H1 (cell line): ENCODE results near the gene BCL2L1.

Source experiments
- CEBPB ChIP-seq: IDR thresholded peaks from 2 replicates; pipeline ENCODE4 v1.6.1; 2012; ENCODE audit warnings: low read depth, low read length
- EZH2 ChIP-seq: fragments of 200-600 bp; sonication (generic); IDR thresholded peaks from 2 replicates; pipeline ENCODE4 v1.7.1; 2012; ENCODE audit warnings: low read depth, mild to moderate bottlenecking, moderate library complexity, low read length, inconsistent platforms; ENCODE audit not compliant: severe bottlenecking
- POLR2AphosphoS5 ChIP-seq: IDR thresholded peaks from 2 replicates; pipeline ENCODE4 v1.6.1; 2011; ENCODE audit warnings: low read depth, low read length
- RAD21 ChIP-seq, 2 experiments: IDR thresholded peaks in 1 of 2; conservative IDR thresholded peaks in 1 of 2; 2 replicates each; pipeline ENCODE4 v1.6.1; 2011; ENCODE audit warnings: low read depth in 2 of 2, low read length in 2 of 2, improper control_type of control experiment in 1 of 2, inconsistent platforms in 1 of 2, mild to moderate bottlenecking in 1 of 2, moderate library complexity in 1 of 2
- SP1 ChIP-seq: IDR thresholded peaks from 2 replicates; pipeline ENCODE4 v1.6.1; 2011; ENCODE audit warnings: low read depth, low read length
- TF ChIP-seq, protein P1 (sequence below), 3 experiments: IDR thresholded peaks; 1 replicate in 2 of 3; 2 replicates in 1 of 3; pipeline versions ENCODE4 v1.5.1 to v1.6.1; 2011; ENCODE audit warnings: low read length in 3 of 3, mild to moderate bottlenecking in 3 of 3, inconsistent platforms in 2 of 3, low read depth in 1 of 3, moderate library complexity in 1 of 3; ENCODE audit not compliant: insufficient read depth in 1 of 3; ENCODE audit errors: control extremely low read depth in 1 of 3
- TF ChIP-seq, protein P2 (sequence below): IDR thresholded peaks from 2 replicates; pipeline ENCODE4 v1.6.1; 2011; ENCODE audit warnings: low read depth, mild to moderate bottlenecking, low read length; ENCODE audit not compliant: insufficient read depth

DNA sequence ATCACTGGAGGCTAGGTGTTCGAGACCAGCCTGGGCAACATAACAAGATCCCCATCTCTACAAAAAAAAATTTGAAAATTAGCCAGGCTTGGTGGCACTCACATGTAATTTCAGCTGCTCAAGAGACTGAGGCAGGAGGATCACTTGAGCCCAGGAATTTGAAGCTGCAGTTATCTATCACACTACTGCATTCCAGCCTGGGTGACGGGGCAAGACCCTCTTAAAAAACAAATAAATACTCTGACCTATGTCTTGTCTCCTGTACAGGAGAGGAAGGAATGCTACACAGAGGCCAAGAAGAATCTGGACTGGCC is 59.2 kb downstream of the BCL2L1 start:
- TF ChIP-seq SP1 (no peak), CEBPB (no peak), POLR2AphosphoS5 (no peak), EZH2 (no peak), RAD21 (IDR thresholded peaks at IDR 0.05 in 1 of 2, conservative IDR thresholded peaks at IDR 0.05 in 1 of 2; ENCODE audit: low read depth in 2 of 2, low read length in 2 of 2) (no peak)
- TF ChIP-seq, protein P1, sequence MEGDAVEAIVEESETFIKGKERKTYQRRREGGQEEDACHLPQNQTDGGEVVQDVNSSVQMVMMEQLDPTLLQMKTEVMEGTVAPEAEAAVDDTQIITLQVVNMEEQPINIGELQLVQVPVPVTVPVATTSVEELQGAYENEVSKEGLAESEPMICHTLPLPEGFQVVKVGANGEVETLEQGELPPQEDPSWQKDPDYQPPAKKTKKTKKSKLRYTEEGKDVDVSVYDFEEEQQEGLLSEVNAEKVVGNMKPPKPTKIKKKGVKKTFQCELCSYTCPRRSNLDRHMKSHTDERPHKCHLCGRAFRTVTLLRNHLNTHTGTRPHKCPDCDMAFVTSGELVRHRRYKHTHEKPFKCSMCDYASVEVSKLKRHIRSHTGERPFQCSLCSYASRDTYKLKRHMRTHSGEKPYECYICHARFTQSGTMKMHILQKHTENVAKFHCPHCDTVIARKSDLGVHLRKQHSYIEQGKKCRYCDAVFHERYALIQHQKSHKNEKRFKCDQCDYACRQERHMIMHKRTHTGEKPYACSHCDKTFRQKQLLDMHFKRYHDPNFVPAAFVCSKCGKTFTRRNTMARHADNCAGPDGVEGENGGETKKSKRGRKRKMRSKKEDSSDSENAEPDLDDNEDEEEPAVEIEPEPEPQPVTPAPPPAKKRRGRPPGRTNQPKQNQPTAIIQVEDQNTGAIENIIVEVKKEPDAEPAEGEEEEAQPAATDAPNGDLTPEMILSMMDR (IDR thresholded peaks at IDR 0.05; ENCODE audit: control extremely low read depth in 1 of 3, insufficient read depth in 1 of 3, low read depth in 1 of 3, low read length in 3 of 3): no peak
- TF ChIP-seq, protein P2, sequence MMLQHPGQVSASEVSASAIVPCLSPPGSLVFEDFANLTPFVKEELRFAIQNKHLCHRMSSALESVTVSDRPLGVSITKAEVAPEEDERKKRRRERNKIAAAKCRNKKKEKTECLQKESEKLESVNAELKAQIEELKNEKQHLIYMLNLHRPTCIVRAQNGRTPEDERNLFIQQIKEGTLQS: no peak
